Keratinocyte (primary cell): ENCODE data around the gene AIG1. TPM values are rescaled to one million over a fixed set of nuclear protein-coding genes. Genes with fewer than 3 reads are reported as not detected.

ENCODE experiments used
- DNase-seq: peaks from one replicate; pipeline ENCODE4 v3.0.0-alpha.2; 2011; ENCODE audit warnings: low read depth, missing footprints, low spot score
- FAIRE-seq: peaks from 2 replicates; lab custom pipeline; 2011; peaks lifted over from hg19 to GRCh38; lab: Jason Lieb, UNC
- H2AFZ ChIP-seq: 2 replicates; pipeline ENCODE4 v1.6.0; 2012; ENCODE audit warnings: low read length, control low read depth, inconsistent platforms; ENCODE audit not compliant: control insufficient read depth
- H3K27ac ChIP-seq: 2 replicates; pipeline ENCODE4 v1.5.1; 2011; ENCODE audit warnings: low read length; ENCODE audit not compliant: control insufficient read depth, insufficient read depth
- H3K27me3 ChIP-seq: 3 replicates; pipeline ENCODE4 v1.6.0; 2011; ENCODE audit warnings: low read length; ENCODE audit not compliant: control insufficient read depth, insufficient read depth; ENCODE audit errors: extremely low read depth
- H3K36me3 ChIP-seq, 2 experiments: 2 replicates in 1 of 2; 3 replicates in 1 of 2; pipeline ENCODE4 v1.5.1; 2011; ENCODE audit warnings: low read length in 2 of 2, mild to moderate bottlenecking in 1 of 2; ENCODE audit not compliant: control insufficient read depth in 2 of 2, insufficient read depth in 2 of 2; ENCODE audit errors: extremely low read depth in 1 of 2
- H3K4me1 ChIP-seq: 3 replicates; pipeline ENCODE4 v1.5.1; 2011; ENCODE audit warnings: low read length; ENCODE audit not compliant: control insufficient read depth, insufficient read depth; ENCODE audit errors: extremely low read depth
- H3K4me2 ChIP-seq: 3 replicates; pipeline ENCODE4 v1.6.0; 2011; ENCODE audit warnings: low read depth, low read length; ENCODE audit not compliant: control insufficient read depth, insufficient read depth; ENCODE audit errors: extremely low read depth
- H3K4me3 ChIP-seq, 3 experiments: fragments of 200-600 bp in 1 of 3; sonication (generic) in 1 of 3; 2 replicates in 2 of 3; 3 replicates in 1 of 3; pipeline ENCODE4 v1.5.1; 2011 to 2016; ENCODE audit warnings: low read length in 3 of 3, mild to moderate bottlenecking in 3 of 3, control low read depth in 2 of 3, inconsistent platforms in 1 of 3, low read depth in 1 of 3, mixed read lengths in 1 of 3, mixed run types in 1 of 3, moderate library complexity in 1 of 3; ENCODE audit not compliant: control insufficient read depth in 2 of 3, insufficient read depth in 2 of 3; ENCODE audit errors: extremely low read depth in 1 of 3
- H3K79me2 ChIP-seq: 2 replicates; pipeline ENCODE4 v1.6.0; 2012; ENCODE audit warnings: low read length; ENCODE audit not compliant: control insufficient read depth, insufficient read depth
- H3K9ac ChIP-seq: 3 replicates; pipeline ENCODE4 v1.6.0; 2011; ENCODE audit warnings: low read length; ENCODE audit not compliant: control insufficient read depth, insufficient read depth; ENCODE audit errors: extremely low read depth
- H3K9me1 ChIP-seq: 3 replicates; pipeline ENCODE4 v1.6.0; 2011; ENCODE audit warnings: low read length; ENCODE audit not compliant: control insufficient read depth, insufficient read depth; ENCODE audit errors: extremely low read depth
- H3K9me3 ChIP-seq: 2 replicates; pipeline ENCODE4 v1.5.1; 2012; ENCODE audit warnings: low read depth, low read length; ENCODE audit not compliant: control insufficient read depth
- H4K20me1 ChIP-seq: 3 replicates; pipeline ENCODE4 v1.6.0; 2011; ENCODE audit warnings: low read length; ENCODE audit not compliant: control insufficient read depth, insufficient read depth; ENCODE audit errors: extremely low read depth
- CTCF ChIP-seq, 3 experiments: IDR thresholded peaks in 1 of 3; conservative IDR thresholded peaks in 1 of 3; optimal IDR thresholded peaks in 1 of 3; 2 replicates in 2 of 3; 3 replicates in 1 of 3; pipeline versions ENCODE3 to v1.5.1; 2011; ENCODE audit warnings: low read length in 3 of 3, mild to moderate bottlenecking in 3 of 3, moderate library complexity in 2 of 3, control low read depth in 1 of 3, inconsistent platforms in 1 of 3; ENCODE audit not compliant: insufficient read depth in 2 of 3; ENCODE audit errors: extremely low read depth in 1 of 3
- EZH2 ChIP-seq: IDR thresholded peaks from one replicate; pipeline ENCODE4 v1.6.1; 2012; ENCODE audit warnings: inconsistent platforms, mild to moderate bottlenecking, low read length, moderate library complexity
- dilution Hi-C: fragments of 300-500 bp; cut with MboI; formaldehyde crosslinking; loops from one replicate; pipeline ENCODE4 v1.7.0; 2020; ENCODE audit warnings: low sequenced_read_pairs; ENCODE audit not compliant: extremely low pct_ligation_motif_present
- polyA plus RNA-seq, 5 experiments: library from polyadenylated mRNA; depleted of rRNA in 3 of 5; stranded (reverse) in 3 of 5; stranded (forward) in 1 of 5; unstranded in 1 of 5; fragments of >200 nt; gene quantifications; 1 replicate in 1 of 5; 2 replicates in 3 of 5; 3 replicates in 1 of 5; pipeline versions ENCODE4 v1.2.1 to v1.2.3, GENCODE V29; 2011 to 2012; ENCODE audit warnings: missing spikeins in 2 of 5, low read depth in 1 of 5, low replicate concordance in 1 of 5

Gene AIG1
- polyA plus RNA-seq, 1 donor (not counting 4 experiments of a cell fraction or from before 2014, with no cell fraction given) = 77.1 TPM

GRCh38 chr6:143177706-143178105, 117.0 kb downstream of the AIG1 start:
- Histone ChIP-seq H3K9me3 (no peaks in the 10 kb centered on the region), H3K79me2 (peaks cover 10% of the 10 kb centered on the region), H3K27me3 (no peaks in the 10 kb centered on the region), H3K27ac (no peak overlapping the region), H3K9me1 (no peaks in the 10 kb centered on the region), H2AFZ (no peak overlapping the region), H3K36me3 (peaks cover 0 to 7% of the 10 kb centered on the region in 2 experiments), H3K4me3 (no peak overlapping the region), H3K9ac (no peak overlapping the region), H3K4me2 (no peak overlapping the region), H4K20me1 (no peaks in the 10 kb centered on the region), H3K4me1 (peaks cover 18% of the 10 kb centered on the region)
- FAIRE-seq (no peak), DNase-seq (no peak)
- no peak for TF ChIP-seq CTCF (optimal IDR thresholded peaks at IDR 0.05 in 1 of 3, IDR thresholded peaks at IDR 0.05 in 1 of 3, conservative IDR thresholded peaks at IDR 0.05 in 1 of 3; ENCODE audit: extremely low read depth in 1 of 3, insufficient read depth in 2 of 3, low read length in 3 of 3)
- TF ChIP-seq EZH2 = no peak
- dilution Hi-C loops = no loop called here

- no peak for DNase-seq
- Histone ChIP-seq H3K4me2 (no peak overlapping the region), H3K9me1 (no peaks in the 10 kb centered on the region), H3K36me3 (peaks cover 0 to 7% of the 10 kb centered on the region in 2 experiments), H3K27me3 (no peaks in the 10 kb centered on the region), H4K20me1 (no peaks in the 10 kb centered on the region), H2AFZ (no peak overlapping the region), H3K4me1 (peaks cover 23% of the 10 kb centered on the region), H3K9ac (no peak overlapping the region), H3K4me3 (no peak overlapping the region), H3K9me3 (no peaks in the 10 kb centered on the region), H3K79me2 (peaks cover 10% of the 10 kb centered on the region), H3K27ac (no peak overlapping the region)
- dilution Hi-C loops = no loop called here
- no peak for FAIRE-seq
- TF ChIP-seq EZH2 = no peak
- no peak for TF ChIP-seq CTCF (optimal IDR thresholded peaks at IDR 0.05 in 1 of 3, IDR thresholded peaks at IDR 0.05 in 1 of 3, conservative IDR thresholded peaks at IDR 0.05 in 1 of 3; ENCODE audit: extremely low read depth in 1 of 3, insufficient read depth in 2 of 3, low read length in 3 of 3)
Observed at GRCh38 chr6:143179096-143179495, 118.4 kb downstream of the AIG1 start.
